DND-41 (cell line): ENCODE results near the gene MAPKAPK2.

Experiments
- ATAC-seq: fragments of 200-7000 bp; cut with Tn5 transposase; 3 replicates; pipeline ENCODE4 v1.9.1; 2021; ENCODE audit warnings: low read depth; ENCODE audit not compliant: insufficient read depth
- DNase-seq: peaks from one replicate; pipeline ENCODE4 v3.0.0-alpha.2; 2020
- H2AFZ ChIP-seq: 2 replicates; pipeline ENCODE4 v1.6.0; 2012; ENCODE audit warnings: low read depth, low read length
- H3K27ac ChIP-seq: 2 replicates; pipeline ENCODE4 v1.5.1; 2012; ENCODE audit warnings: low read length, inconsistent platforms
- H3K27me3 ChIP-seq: fragments of 200-600 bp; sonication (generic); 2 replicates; pipeline ENCODE4 v1.6.0; 2012; ENCODE audit warnings: low read length, mild to moderate bottlenecking, inconsistent platforms; ENCODE audit not compliant: insufficient read depth, poor library complexity
- H3K36me3 ChIP-seq: 2 replicates; pipeline ENCODE4 v1.5.1; 2012; ENCODE audit warnings: low read length, inconsistent platforms; ENCODE audit not compliant: insufficient read depth
- H3K4me1 ChIP-seq: 2 replicates; pipeline ENCODE4 v1.5.1; 2012; ENCODE audit warnings: mild to moderate bottlenecking, low read length; ENCODE audit not compliant: insufficient read depth
- H3K4me2 ChIP-seq: 2 replicates; pipeline ENCODE4 v1.6.0; 2012; ENCODE audit warnings: mild to moderate bottlenecking, moderate library complexity, low read length, inconsistent platforms; ENCODE audit not compliant: insufficient read depth
- H3K4me3 ChIP-seq, 2 experiments: fragments of 200-600 bp in 1 of 2; shearing (Covaris generic) in 1 of 2; 2 replicates each; pipeline ENCODE4 v1.5.1; 2012 to 2016; ENCODE audit warnings: inconsistent platforms in 2 of 2, low read length in 2 of 2, mild to moderate bottlenecking in 2 of 2, low read depth in 1 of 2, moderate library complexity in 1 of 2
- H3K79me2 ChIP-seq: 2 replicates; pipeline ENCODE4 v1.6.0; 2012; ENCODE audit warnings: low read length, inconsistent platforms; ENCODE audit not compliant: insufficient read depth
- H3K9ac ChIP-seq: 2 replicates; pipeline ENCODE4 v1.6.0; 2012; ENCODE audit warnings: low read depth, mild to moderate bottlenecking, inconsistent platforms, low read length, moderate library complexity
- H3K9me3 ChIP-seq: 2 replicates; pipeline ENCODE4 v1.5.1; 2012; ENCODE audit warnings: low read length, moderate library complexity, mild to moderate bottlenecking, inconsistent platforms; ENCODE audit not compliant: insufficient read depth, severe bottlenecking
- H4K20me1 ChIP-seq: 2 replicates; pipeline ENCODE4 v1.6.0; 2012; ENCODE audit warnings: low read length; ENCODE audit not compliant: insufficient read depth
- CTCF ChIP-seq: IDR thresholded peaks from 2 replicates; pipeline ENCODE4 v1.5.1; 2012; ENCODE audit warnings: borderline replicate concordance, low read length, moderate library complexity, mild to moderate bottlenecking; ENCODE audit not compliant: poor library complexity, severe bottlenecking; ENCODE audit errors: extremely low read depth
- EZH2 ChIP-seq: IDR thresholded peaks from 3 replicates; pipeline ENCODE4 v1.6.1; 2012; ENCODE audit warnings: borderline replicate concordance, low read depth, mild to moderate bottlenecking, moderate library complexity, low read length, inconsistent platforms; ENCODE audit not compliant: severe bottlenecking

MAPKAPK2 gene

GRCh38 chr1:206732992-206733391 is 48.3 kb downstream of the MAPKAPK2 start:
- no peak overlapping the region for H3K4me2 ChIP-seq
- TF ChIP-seq EZH2, result no peak
- no peak for TF ChIP-seq CTCF
- peaks cover 61% of the 10 kb centered on the region for H3K36me3 ChIP-seq
- DNase-seq (no peak), ATAC-seq (no peak)
- no peaks in the 10 kb centered on the region for H3K27me3 ChIP-seq
- no peaks in the 10 kb centered on the region for H4K20me1 ChIP-seq
- H3K79me2 ChIP-seq, result no peaks in the 10 kb centered on the region
- H2AFZ ChIP-seq, result no peak overlapping the region
- no peak overlapping the region for H3K9ac ChIP-seq
- H3K4me1 ChIP-seq, result peaks cover 31% of the 10 kb centered on the region
- no peaks in the 10 kb centered on the region for H3K9me3 ChIP-seq
- H3K4me3 ChIP-seq, result no peak overlapping the region
- H3K27ac ChIP-seq, result no peak overlapping the region

GRCh38 chr1:206734499-206735142 is 49.9 kb downstream of the MAPKAPK2 start:
- Histone ChIP-seq H2AFZ (no peak overlapping the region), H3K9ac (no peak overlapping the region), H3K4me3 (no peak overlapping the region), H3K36me3 (peaks cover 51% of the 10 kb centered on the region), H3K79me2 (no peaks in the 10 kb centered on the region), H3K27ac (peak overlapping the region; percentile 64), H3K27me3 (no peaks in the 10 kb centered on the region), H3K4me2 (no peak overlapping the region), H4K20me1 (no peaks in the 10 kb centered on the region), H3K4me1 (peaks cover 43% of the 10 kb centered on the region), H3K9me3 (no peaks in the 10 kb centered on the region)
- peak; percentile 76 for ATAC-seq
- TF ChIP-seq CTCF, result peak; percentile 93
- no peak for TF ChIP-seq EZH2
- DNase-seq, result peak; percentile 78

- Histone ChIP-seq H4K20me1 (no peaks in the 10 kb centered on the region), H3K9ac (no peak overlapping the region), H3K27me3 (no peaks in the 10 kb centered on the region), H3K4me1 (peaks cover 49% of the 10 kb centered on the region), H3K27ac (peak overlapping the region; percentile 64), H3K79me2 (no peaks in the 10 kb centered on the region), H2AFZ (no peak overlapping the region), H3K9me3 (no peaks in the 10 kb centered on the region), H3K4me3 (no peak overlapping the region), H3K36me3 (peaks cover 42% of the 10 kb centered on the region), H3K4me2 (no peak overlapping the region)
- ATAC-seq, result no peak
- no peak for TF ChIP-seq CTCF
- TF ChIP-seq EZH2, result no peak
- DNase-seq, result no peak
These were observed 50.9 kb downstream of the MAPKAPK2 start for GRCh38 chr1:206735553-206736031.
